PC-3 (cell line): ENCODE measurements around the gene GPR176. TPM values are rescaled to one million over a fixed set of nuclear protein-coding genes. Genes with fewer than 3 reads are reported as not detected.

Source experiments
- ATAC-seq: fragments of 200-7000 bp; cut with Tn5 transposase; 2 replicates; pipeline ENCODE4 v1.9.1; 2020; ENCODE audit warnings: mild to moderate bottlenecking, moderate library complexity
- BruUV-seq: library from RNA; stranded (reverse); fragments of 400-500 nt; replicated peaks from 2 replicates; lab custom pipeline; 2021; lab: Mats Ljungman, UMichigan
- CTCF ChIA-PET: fragments of 300-600 bp; sonication (Branson Sonifier 250); formaldehyde crosslinking; loops from one replicate; lab custom pipeline; 2022; ENCODE audit warnings: antibody characterized with exemption; lab: Charles Lee
- POLR2A ChIA-PET: fragments of 300-600 bp; sonication (Branson Sonifier 250); formaldehyde crosslinking; loops from one replicate; lab custom pipeline; 2022; ENCODE audit warnings: antibody characterized with exemption; ENCODE audit not compliant: unreplicated experiment; lab: Charles Lee
- DNase-seq: peaks from one replicate; pipeline ENCODE4 v3.0.0-alpha.2; 2015
- H2AFZ ChIP-seq: fragments of 300-600 bp; sonication (generic); 2 replicates; pipeline ENCODE4 v1.6.0; 2016; ENCODE audit warnings: antibody characterized with exemption, low read length
- H3F3A ChIP-seq: fragments of 300-600 bp; sonication (generic); one replicate; pipeline ENCODE4 v1.6.0; 2017; ENCODE audit warnings: antibody characterized with exemption, low read length, control low read depth, mild to moderate bottlenecking; ENCODE audit not compliant: unreplicated experiment
- H3K27ac ChIP-seq: fragments of 300-600 bp; sonication (generic); 2 replicates; pipeline ENCODE4 v1.5.1; 2016; ENCODE audit warnings: mild to moderate bottlenecking, low read length
- H3K27me3 ChIP-seq: fragments of 300-600 bp; sonication (generic); 2 replicates; pipeline ENCODE4 v1.6.1; 2016; ENCODE audit warnings: low read length, mixed read lengths
- H3K36me3 ChIP-seq: fragments of 300-600 bp; sonication (generic); 2 replicates; pipeline ENCODE4 v1.6.1; 2016; ENCODE audit warnings: low read depth, mixed run types, low read length, mixed read lengths
- H3K4me1 ChIP-seq: fragments of 300-600 bp; sonication (generic); 2 replicates; pipeline ENCODE4 v1.5.1; 2016; ENCODE audit warnings: low read length; ENCODE audit not compliant: insufficient read depth
- H3K4me2 ChIP-seq: fragments of 300-600 bp; sonication (generic); 2 replicates; pipeline ENCODE4 v1.6.0; 2016; ENCODE audit warnings: low read length
- H3K4me3 ChIP-seq: fragments of 300-600 bp; sonication (generic); 2 replicates; pipeline ENCODE4 v1.5.1; 2016; ENCODE audit warnings: mild to moderate bottlenecking, low read length, mixed read lengths
- H3K79me2 ChIP-seq: fragments of 300-600 bp; sonication (generic); 2 replicates; pipeline ENCODE4 v1.6.1; 2017; ENCODE audit warnings: low read length, mixed read lengths
- H3K9ac ChIP-seq: fragments of 300-600 bp; sonication (generic); 2 replicates; pipeline ENCODE4 v1.6.0; 2016; ENCODE audit warnings: mild to moderate bottlenecking, low read length
- H3K9me2 ChIP-seq: fragments of 300-600 bp; sonication (generic); replicated peaks from 2 replicates; pipeline ENCODE4 v1.6.1; 2016; ENCODE audit warnings: mixed run types, low read length, mixed read lengths
- H3K9me3 ChIP-seq: fragments of 300-600 bp; sonication (generic); 2 replicates; pipeline ENCODE4 v1.6.1; 2016; ENCODE audit warnings: low read length, mixed read lengths
- H4K20me1 ChIP-seq: fragments of 300-600 bp; sonication (generic); 2 replicates; pipeline ENCODE4 v1.6.1; 2016; ENCODE audit warnings: low read length, mixed read lengths
- EZH2 ChIP-seq: fragments of 300-600 bp; sonication (generic); IDR thresholded peaks from one replicate; pipeline ENCODE4 v1.6.1; 2017; ENCODE audit warnings: antibody characterized with exemption, mild to moderate bottlenecking, low read length; ENCODE audit not compliant: unreplicated experiment
- EZH2phosphoT487 ChIP-seq: fragments of 300-600 bp; sonication (generic); IDR thresholded peaks from 2 replicates; pipeline ENCODE4 v1.6.1; 2018; ENCODE audit warnings: mild to moderate bottlenecking, antibody characterized with exemption, low read length, borderline replicate concordance
- intact Hi-C: fragments of 100-400 bp; cut with micrococcal nuclease; formaldehyde crosslinking; loops from 2 replicates; pipeline ENCODE4 v1.9.0; 2023
- total RNA-seq: library from RNA; depleted of rRNA; stranded (reverse); fragments of >200 nt; gene quantifications from 2 replicates; pipeline ENCODE4 v1.2.3, GENCODE V29; 2014
- TF ChIP-seq, protein P1 (sequence below): fragments of 300-600 bp; sonication (generic); conservative IDR thresholded peaks from 2 replicates; pipeline ENCODE4 v1.5.1; 2017; ENCODE audit warnings: antibody characterized with exemption, low read depth, mild to moderate bottlenecking, low read length

GPR176 gene
- total RNA-seq, 1 experiment from 2014 or later: 27.8 TPM

DNA sequence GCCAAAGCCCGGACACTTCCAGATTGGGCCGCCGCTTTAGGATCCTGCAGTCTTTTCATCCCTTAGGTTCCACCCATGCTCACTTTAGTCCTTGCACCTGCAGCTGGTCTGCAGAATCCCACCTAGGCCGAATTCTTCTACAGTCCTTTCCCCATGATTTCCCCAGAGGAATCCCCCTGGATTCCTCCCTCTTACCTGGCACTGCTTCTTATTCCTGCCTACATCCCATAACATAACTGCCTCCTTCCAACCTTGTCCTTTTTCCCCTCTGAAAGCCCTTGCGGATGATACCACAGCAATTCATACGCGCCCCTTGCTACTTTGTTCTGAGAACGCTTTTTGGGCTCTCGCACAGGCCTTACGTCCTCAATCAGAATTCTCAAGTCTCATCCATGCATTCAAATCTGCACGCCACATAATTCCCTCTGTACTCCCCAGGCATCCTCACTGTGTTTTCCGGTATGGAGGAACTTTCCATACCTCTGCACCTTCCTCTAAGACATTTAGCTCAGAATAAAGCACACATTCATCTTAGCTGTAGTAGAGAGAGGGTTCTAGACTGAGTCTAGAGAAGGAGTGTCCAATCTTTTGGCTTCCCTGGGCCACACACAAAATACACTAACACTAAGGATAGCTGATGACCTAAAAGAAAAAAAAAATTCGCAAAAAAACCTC, 14.5 kb upstream of the GPR176 start:
- ChIA-PET POLR2A (interaction anchor here (0.6 to 1.0 kb wide), 5 partner anchors 20 to 293 kb away, joined by 3 to 10 read pairs (median 6); no protein-coding TSS in a partner anchor), CTCF (interaction anchor here (0.6 to 1.0 kb wide), 2 partner anchors 47 to 340 kb away, joined by 3 to 4 read pairs; no protein-coding TSS in a partner anchor)
- peak; percentile 2 for ATAC-seq
- Histone ChIP-seq H3K9me3 (no peaks in the 10 kb centered on the region), H3F3A (peaks cover 13% of the 10 kb centered on the region), H3K27ac (peak overlapping the region; percentile 97), H4K20me1 (0 out of 2 replicates have a peak, but pooled peaks cover 10% of the 10 kb centered on the region), H3K27me3 (no peaks in the 10 kb centered on the region), H3K4me2 (peak overlapping the region; percentile 96), H3K36me3 (peaks cover 12% of the 10 kb centered on the region; the same call in 1 of the 2 replicates), H2AFZ (peak overlapping the region; percentile 93), H3K4me1 (peaks cover 38% of the 10 kb centered on the region), H3K9me2 (no peaks in the 10 kb centered on the region), H3K79me2 (peaks cover 47% of the 10 kb centered on the region), H3K4me3 (peak overlapping the region; percentile 83), H3K9ac (peak overlapping the region; percentile 91)
- TF ChIP-seq, protein P1, sequence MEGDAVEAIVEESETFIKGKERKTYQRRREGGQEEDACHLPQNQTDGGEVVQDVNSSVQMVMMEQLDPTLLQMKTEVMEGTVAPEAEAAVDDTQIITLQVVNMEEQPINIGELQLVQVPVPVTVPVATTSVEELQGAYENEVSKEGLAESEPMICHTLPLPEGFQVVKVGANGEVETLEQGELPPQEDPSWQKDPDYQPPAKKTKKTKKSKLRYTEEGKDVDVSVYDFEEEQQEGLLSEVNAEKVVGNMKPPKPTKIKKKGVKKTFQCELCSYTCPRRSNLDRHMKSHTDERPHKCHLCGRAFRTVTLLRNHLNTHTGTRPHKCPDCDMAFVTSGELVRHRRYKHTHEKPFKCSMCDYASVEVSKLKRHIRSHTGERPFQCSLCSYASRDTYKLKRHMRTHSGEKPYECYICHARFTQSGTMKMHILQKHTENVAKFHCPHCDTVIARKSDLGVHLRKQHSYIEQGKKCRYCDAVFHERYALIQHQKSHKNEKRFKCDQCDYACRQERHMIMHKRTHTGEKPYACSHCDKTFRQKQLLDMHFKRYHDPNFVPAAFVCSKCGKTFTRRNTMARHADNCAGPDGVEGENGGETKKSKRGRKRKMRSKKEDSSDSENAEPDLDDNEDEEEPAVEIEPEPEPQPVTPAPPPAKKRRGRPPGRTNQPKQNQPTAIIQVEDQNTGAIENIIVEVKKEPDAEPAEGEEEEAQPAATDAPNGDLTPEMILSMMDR: no peak
- TF ChIP-seq EZH2phosphoT487 (no peak), EZH2 (no peak)
- intact Hi-C loops: loop anchor here (1.0 to 5.0 kb wide), 2 partner anchors 14 to 247 kb away; partner anchors contain the start of gene GPR176
- TSS peak; percentile 47 for BruUV-seq
- DNase-seq: peak; percentile 28

DNA sequence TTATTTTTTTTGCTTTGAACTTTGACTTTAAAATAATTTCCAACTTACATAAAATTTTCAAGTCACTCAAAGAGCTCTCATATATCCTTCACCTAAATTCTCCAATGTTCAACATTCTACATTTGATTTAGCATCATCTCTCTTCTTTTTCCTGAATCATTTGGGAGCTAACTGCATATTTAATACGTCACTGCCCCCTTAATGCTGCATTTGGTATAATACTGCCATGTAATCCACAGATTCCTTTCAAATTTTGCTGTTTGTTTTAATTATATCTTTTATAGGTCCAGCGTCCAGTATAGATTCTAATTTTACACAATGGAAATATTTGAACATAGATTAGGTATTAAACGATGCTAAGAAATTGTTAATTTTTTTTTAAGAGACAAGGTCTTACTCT, 11.5 kb upstream of the GPR176 start:
- BruUV-seq: no TSS peak
- H3K4me1 ChIP-seq: peaks cover 33% of the 10 kb centered on the region
- H3K79me2 ChIP-seq: peaks cover 20% of the 10 kb centered on the region
- no peak overlapping the region for H2AFZ ChIP-seq
- H3K27ac ChIP-seq: no peak overlapping the region
- H3K9me3 ChIP-seq: no peaks in the 10 kb centered on the region
- H3K9me2 ChIP-seq: no peaks in the 10 kb centered on the region
- H3K4me3 ChIP-seq: no peak overlapping the region
- H3K36me3 ChIP-seq: no peaks in the 10 kb centered on the region
- CTCF ChIA-PET: interaction anchor here (0.8 to 1.5 kb wide), 2 partner anchors 44 to 146 kb away, joined by 3 to 16 read pairs; no protein-coding TSS in a partner anchor
- H3K9ac ChIP-seq: no peak overlapping the region
- no peaks in the 10 kb centered on the region for H4K20me1 ChIP-seq
- intact Hi-C loops: loop anchor here (1.0 to 5.0 kb wide), 4 partner anchors 43 to 244 kb away; no protein-coding TSS in a partner anchor
- H3K27me3 ChIP-seq: no peaks in the 10 kb centered on the region
- TF ChIP-seq, protein P1: peak; percentile 69
- TF ChIP-seq EZH2phosphoT487 (no peak), EZH2 (no peak)
- H3F3A ChIP-seq: peaks cover 13% of the 10 kb centered on the region
- no peak for ATAC-seq
- peak; percentile 48 for DNase-seq
- POLR2A ChIA-PET: interaction anchor here (0.6 kb wide), 1 partner anchor 44 kb away, joined by 7 read pairs; no protein-coding TSS in a partner anchor
- H3K4me2 ChIP-seq: no peak overlapping the region

DNA sequence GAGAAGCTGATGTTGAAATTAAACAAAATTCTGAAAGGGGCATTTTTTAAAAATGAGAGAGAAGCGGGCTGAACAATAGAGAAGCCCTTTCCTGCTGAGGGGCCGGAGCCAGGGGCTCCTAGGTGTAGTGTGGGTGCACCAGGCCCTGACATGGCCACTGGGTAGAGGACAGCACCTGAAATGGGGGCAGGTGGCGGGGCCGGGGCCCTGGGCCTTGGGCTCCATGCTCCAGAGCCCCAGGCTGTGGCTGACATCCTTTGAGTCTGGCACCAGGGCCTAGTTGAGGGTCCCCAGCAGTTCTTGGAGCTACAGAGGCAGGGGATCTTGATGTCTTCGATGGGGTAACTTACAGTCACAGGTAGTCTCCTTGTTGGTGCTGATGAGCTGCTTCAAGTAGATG, 6.5 kb upstream of the GPR176 start:
- no peaks in the 10 kb centered on the region for H3K9me3 ChIP-seq
- ATAC-seq (no peak), DNase-seq (no peak)
- H3F3A ChIP-seq: no peaks in the 10 kb centered on the region
- no TSS peak for BruUV-seq
- TF ChIP-seq EZH2phosphoT487 (no peak), EZH2 (no peak)
- TF ChIP-seq, protein P1: no peak
- H3K4me2 ChIP-seq: no peak overlapping the region
- H3K36me3 ChIP-seq: no peaks in the 10 kb centered on the region
- intact Hi-C loops: no loop called here
- no peak overlapping the region for H3K4me3 ChIP-seq
- H3K27ac ChIP-seq: no peak overlapping the region
- peaks cover 19% of the 10 kb centered on the region for H3K4me1 ChIP-seq
- no peaks in the 10 kb centered on the region for H3K79me2 ChIP-seq
- no peak overlapping the region for H2AFZ ChIP-seq
- H3K9me2 ChIP-seq: no peaks in the 10 kb centered on the region
- H3K9ac ChIP-seq: no peak overlapping the region
- ChIA-PET POLR2A (no interaction called here), CTCF (no interaction called here)
- no peaks in the 10 kb centered on the region for H3K27me3 ChIP-seq
- no peaks in the 10 kb centered on the region for H4K20me1 ChIP-seq
